Neural progenitor cell (in vitro differentiated cells): Measurements from ENCODE around the gene FAM149B1. TPM values are rescaled to one million over a fixed set of nuclear protein-coding genes. Genes with fewer than 3 reads are reported as not detected.
"Not testable (repeated sequence)": the region's sequence is repeated elsewhere in the genome, so short reads cannot be mapped to it uniquely, and the experiment has no call there.

Source experiments
- DNase-seq: peaks from one replicate; pipeline ENCODE4 v3.0.0-alpha.2; 2016; ENCODE audit warnings: low spot score
- H2AFZ ChIP-seq: fragments of 200-600 bp; sonication (generic); replicated peaks from 2 replicates; pipeline ENCODE4 v1.6.1; 2016; ENCODE audit warnings: antibody characterized with exemption
- H3F3A ChIP-seq: fragments of 200-600 bp; sonication (generic); 2 replicates; pipeline ENCODE4 v1.6.1; 2016; ENCODE audit warnings: antibody characterized with exemption, low read depth
- H3K27ac ChIP-seq: fragments of 200-600 bp; sonication (generic); 2 replicates; pipeline ENCODE4 v1.5.1; 2016; ENCODE audit warnings: mild to moderate bottlenecking
- H3K27me3 ChIP-seq: fragments of 200-600 bp; sonication (generic); 2 replicates; pipeline ENCODE4 v1.6.1; 2016; ENCODE audit warnings: mild to moderate bottlenecking, moderate library complexity
- H3K36me3 ChIP-seq: fragments of 200-600 bp; sonication (generic); 2 replicates; pipeline ENCODE4 v1.5.1; 2016
- H3K4me1 ChIP-seq: fragments of 200-600 bp; sonication (generic); 2 replicates; pipeline ENCODE4 v1.6.1; 2016; ENCODE audit warnings: mixed run types
- H3K4me2 ChIP-seq: fragments of 200-600 bp; sonication (generic); 2 replicates; pipeline ENCODE4 v1.6.1; 2016
- H3K4me3 ChIP-seq: fragments of 200-600 bp; sonication (generic); 2 replicates; pipeline ENCODE4 v1.5.1; 2016
- H3K79me2 ChIP-seq: fragments of 200-600 bp; sonication (generic); 2 replicates; pipeline ENCODE4 v1.6.1; 2016; ENCODE audit warnings: low read depth
- H3K9ac ChIP-seq: fragments of 200-600 bp; sonication (generic); 2 replicates; pipeline ENCODE4 v1.6.1; 2016
- H3K9me3 ChIP-seq: fragments of 200-600 bp; sonication (generic); 2 replicates; pipeline ENCODE4 v1.5.1; 2016; ENCODE audit warnings: low read depth
- H4K20me1 ChIP-seq: fragments of 200-600 bp; sonication (generic); 2 replicates; pipeline ENCODE4 v1.6.1; 2016; ENCODE audit warnings: low read depth
- H3K27ac Mint-ChIP-seq: 3 replicates; pipeline ENCODE4 v1.8.0; 2021; ENCODE audit warnings: mixed read lengths
- H3K27me3 Mint-ChIP-seq: 2 replicates; pipeline ENCODE4 v1.8.0; 2022; ENCODE audit warnings: low read depth, mild to moderate bottlenecking, inconsistent platforms, moderate library complexity, mixed read lengths; ENCODE audit not compliant: insufficient read depth
- H3K36me3 Mint-ChIP-seq: 3 replicates; pipeline ENCODE4 v1.8.0; 2021; ENCODE audit warnings: mixed read lengths
- H3K4me1 Mint-ChIP-seq: 3 replicates; pipeline ENCODE4 v1.8.0; 2021; ENCODE audit warnings: mixed read lengths
- H3K4me3 Mint-ChIP-seq: 3 replicates; pipeline ENCODE4 v1.8.0; 2021; ENCODE audit warnings: mild to moderate bottlenecking, moderate library complexity, mixed read lengths
- H3K9me3 Mint-ChIP-seq: 3 replicates; pipeline ENCODE4 v1.8.0; 2020; ENCODE audit warnings: mixed read lengths
- CTCF ChIP-seq: fragments of 200-600 bp; sonication (generic); IDR thresholded peaks from 2 replicates; pipeline ENCODE4 v1.5.1; 2017; ENCODE audit warnings: antibody characterized with exemption, mild to moderate bottlenecking
- EZH2 ChIP-seq: fragments of 200-600 bp; sonication (generic); IDR thresholded peaks from 2 replicates; pipeline ENCODE4 v1.6.1; 2017; ENCODE audit warnings: antibody characterized with exemption, mild to moderate bottlenecking, moderate library complexity
- EZH2phosphoT487 ChIP-seq: fragments of 200-600 bp; sonication (generic); IDR thresholded peaks from 2 replicates; pipeline ENCODE4 v1.6.1; 2017; ENCODE audit warnings: antibody characterized with exemption
- total RNA-seq: library from RNA; depleted of rRNA; stranded (reverse); fragments of >200 nt; gene quantifications from 2 replicates; pipeline ENCODE4 v1.2.3, GENCODE V29; 2015; ENCODE audit warnings: low replicate concordance

Gene FAM149B1
- total RNA-seq, 1 donor from 2014 or later = 43.3 TPM

GRCh38 chr10:73251683-73252444 lies 83.9 kb downstream of the FAM149B1 start:
- H3K4me3 ChIP-seq = peak overlapping the region; percentile 88
- H3K27me3 Mint-ChIP-seq = peaks cover 4% of the 10 kb centered on the region
- peak; percentile 21 for DNase-seq
- H2AFZ ChIP-seq = peak overlapping the region; percentile 34
- H3K79me2 ChIP-seq = peaks cover 66% of the 10 kb centered on the region
- H3K36me3 Mint-ChIP-seq = peaks cover 9% of the 10 kb centered on the region
- H3K36me3 ChIP-seq = peaks cover 5% of the 10 kb centered on the region
- H3K4me1 ChIP-seq = peaks cover 17% of the 10 kb centered on the region
- TF ChIP-seq EZH2 = no peak
- no peak for TF ChIP-seq EZH2phosphoT487
- TF ChIP-seq CTCF = no peak
- peaks cover 31% of the 10 kb centered on the region for H3K4me1 Mint-ChIP-seq
- peak overlapping the region; percentile 94 for H3K9ac ChIP-seq
- H3K27me3 ChIP-seq = no peaks in the 10 kb centered on the region
- no peaks in the 10 kb centered on the region for H4K20me1 ChIP-seq
- H3K27ac Mint-ChIP-seq = peak overlapping the region; percentile 97
- peaks cover 45% of the 10 kb centered on the region for H3F3A ChIP-seq
- peak overlapping the region; percentile 99 for H3K4me2 ChIP-seq
- H3K27ac ChIP-seq = peak overlapping the region; percentile 70
- no peaks in the 10 kb centered on the region for H3K9me3 ChIP-seq
- peak overlapping the region; percentile 98 for H3K4me3 Mint-ChIP-seq
- no peaks in the 10 kb centered on the region for H3K9me3 Mint-ChIP-seq

DNA sequence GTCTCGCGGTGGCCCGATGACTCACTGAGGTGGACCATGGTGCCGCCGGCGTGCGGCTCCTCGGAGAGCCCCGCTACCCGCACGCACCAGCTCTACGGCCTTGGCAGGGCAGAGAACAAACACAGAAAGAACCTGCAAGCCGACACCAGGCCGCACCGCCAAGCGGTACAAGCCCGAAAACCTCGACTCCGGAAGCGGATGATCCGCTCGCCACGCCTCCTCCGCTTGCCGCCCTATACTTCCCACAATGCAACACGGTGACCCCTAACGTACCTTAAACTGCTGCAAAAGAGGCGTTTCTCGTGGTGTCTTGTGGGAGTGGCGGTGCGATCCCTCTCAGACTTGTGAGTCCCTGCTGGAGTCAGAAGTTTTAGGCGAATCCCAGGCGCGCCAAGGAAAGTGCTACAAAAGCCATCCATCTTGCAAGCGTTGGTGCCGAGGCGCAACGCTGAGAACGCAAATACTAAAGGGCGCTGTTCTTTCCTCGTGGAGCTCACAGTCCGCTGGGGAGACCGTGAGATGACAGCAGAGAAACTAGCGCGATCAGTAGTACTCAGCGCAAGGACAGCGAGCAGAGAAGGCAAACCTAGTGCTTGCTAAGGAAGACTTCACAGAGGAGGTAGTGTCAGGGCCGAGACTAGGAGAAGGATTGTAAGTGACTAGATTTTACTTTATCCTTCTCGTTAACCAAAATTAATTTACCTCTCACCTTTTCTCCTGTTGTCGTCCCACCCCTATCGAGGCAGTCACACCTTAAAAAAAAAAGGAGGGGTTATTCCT lies 84.7 kb downstream of the FAM149B1 start, which contains the start of gene MRPS16:
MRPS16 (minus strand) TSS at position 200 of the 780 bp plus-strand sequence; CDS start at position 38, 162 bp downstream.
- peak within 1 kb of the TSS; percentile 97 for H3K27ac Mint-ChIP-seq

DNA sequence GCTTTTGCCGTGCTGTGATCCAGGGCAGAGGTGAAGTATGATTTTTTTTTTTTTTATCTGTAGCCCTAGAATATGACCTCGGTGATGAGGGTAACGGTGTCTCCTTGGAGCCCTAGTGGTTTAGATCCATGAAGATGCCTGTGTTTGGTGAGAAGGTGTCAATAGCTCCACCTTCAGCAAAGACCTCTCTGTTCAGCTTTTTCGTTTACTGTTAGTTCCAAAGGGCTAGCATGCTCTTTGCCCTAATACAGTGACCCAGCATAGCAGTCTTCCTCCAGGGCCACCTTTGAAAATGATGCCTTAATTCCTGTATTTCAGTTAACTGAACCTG lies 85.3 kb downstream of the FAM149B1 start:
- Mint-ChIP-seq H3K4me3 (peak overlapping the region; percentile 98), H3K36me3 (peaks cover 9% of the 10 kb centered on the region), H3K27ac (peak overlapping the region; percentile 92), H3K9me3 (no peaks in the 10 kb centered on the region), H3K4me1 (peaks cover 25% of the 10 kb centered on the region), H3K27me3 (peaks cover 2% of the 10 kb centered on the region)
- peak overlapping the region; percentile 73 for H3K9ac ChIP-seq
- H3K27me3 ChIP-seq = no peaks in the 10 kb centered on the region
- H3K4me3 ChIP-seq = peak overlapping the region; percentile 88
- H3K9me3 ChIP-seq = no peaks in the 10 kb centered on the region
- peaks cover 61% of the 10 kb centered on the region for H3K79me2 ChIP-seq
- peak; percentile 13 for DNase-seq
- H4K20me1 ChIP-seq = no peaks in the 10 kb centered on the region
- peaks cover 5% of the 10 kb centered on the region for H3K36me3 ChIP-seq
- peak overlapping the region; percentile 99 for H3K4me2 ChIP-seq
- peak overlapping the region; percentile 79 for H3K27ac ChIP-seq
- H3K4me1 ChIP-seq = peaks cover 17% of the 10 kb centered on the region
- TF ChIP-seq EZH2 = no peak
- no peak for TF ChIP-seq CTCF
- no peak for TF ChIP-seq EZH2phosphoT487
- H3F3A ChIP-seq = peaks cover 33% of the 10 kb centered on the region
- H2AFZ ChIP-seq = peak overlapping the region; percentile 84

More for the DNA sequence above, 84.7 kb downstream of the FAM149B1 start, which contains the start of gene MRPS16:
- H3F3A ChIP-seq = peaks cover 38% of the 10 kb centered on the region
- H3K27me3 Mint-ChIP-seq = peaks cover 4% of the 10 kb centered on the region
- no peaks in the 10 kb centered on the region for H4K20me1 ChIP-seq
- peak within 1 kb of the TSS; percentile 98 for H3K4me3 Mint-ChIP-seq
- no peaks in the 10 kb centered on the region for H3K9me3 Mint-ChIP-seq
- H3K4me1 ChIP-seq = peaks cover 17% of the 10 kb centered on the region
- peaks cover 9% of the 10 kb centered on the region for H3K36me3 Mint-ChIP-seq
- peak within 1 kb of the TSS; percentile 79 for H3K27ac ChIP-seq
- peaks cover 66% of the 10 kb centered on the region for H3K79me2 ChIP-seq
- peak within 1 kb of the TSS; percentile 99 for H3K4me2 ChIP-seq
- TF ChIP-seq CTCF (no peak), EZH2 (no peak), EZH2phosphoT487 (no peak)
- H3K36me3 ChIP-seq = peaks cover 5% of the 10 kb centered on the region
- peak within 1 kb of the TSS; percentile 84 for H2AFZ ChIP-seq
- peak within 1 kb of the TSS; percentile 88 for H3K4me3 ChIP-seq
- H3K9ac ChIP-seq = peak within 1 kb of the TSS; percentile 94
- no peaks in the 10 kb centered on the region for H3K27me3 ChIP-seq
- H3K9me3 ChIP-seq = no peaks in the 10 kb centered on the region
- DNase-seq = peak; percentile 97
- H3K4me1 Mint-ChIP-seq = peaks cover 31% of the 10 kb centered on the region

DNA sequence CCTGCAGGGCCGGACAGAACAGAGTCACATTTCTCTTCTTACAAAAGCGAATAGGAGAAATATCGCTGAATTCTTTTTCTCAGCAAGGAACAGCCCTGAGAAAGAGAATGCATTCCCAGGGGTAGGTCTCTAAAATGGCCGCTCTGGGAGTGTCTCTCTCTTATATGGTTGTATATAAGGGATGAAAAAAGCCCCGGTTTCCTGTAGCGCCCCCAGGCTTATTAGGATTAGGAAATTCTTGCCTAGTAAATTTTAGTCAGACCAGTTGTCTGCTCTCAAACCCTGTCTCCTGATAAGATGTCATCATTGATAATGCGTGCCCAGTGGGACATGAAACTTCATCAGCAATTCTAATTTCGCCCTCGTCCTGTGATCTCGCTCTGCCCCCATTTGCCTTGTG lies 90.7 kb downstream of the FAM149B1 start:
- not testable (repeated sequence) for H3K4me1 Mint-ChIP-seq, H3K79me2 ChIP-seq

More for the DNA sequence above, 90.7 kb downstream of the FAM149B1 start:
- H3K9ac ChIP-seq, H3K36me3 Mint-ChIP-seq, H3K4me3 Mint-ChIP-seq, H3K27me3 ChIP-seq, H3F3A ChIP-seq, H3K27ac ChIP-seq, H3K9me3 Mint-ChIP-seq, H3K27ac Mint-ChIP-seq, H3K4me2 ChIP-seq, H4K20me1 ChIP-seq, H3K4me3 ChIP-seq, H2AFZ ChIP-seq, H3K27me3 Mint-ChIP-seq, H3K9me3 ChIP-seq, H3K36me3 ChIP-seq, H3K4me1 ChIP-seq, DNase-seq: not testable (repeated sequence)
